Adipocyte (in vitro differentiated cells): ENCODE results near the gene LENG9.

ENCODE experiments used
- DNase-seq: peaks from one replicate; pipeline ENCODE4 v3.0.0-alpha.2; 2015; ENCODE audit warnings: low read depth
- H3K27me3 ChIP-seq: replicated peaks from 2 replicates; pipeline ENCODE4 v1.7.0; 2013; ENCODE audit warnings: mild to moderate bottlenecking, low read length, moderate library complexity; ENCODE audit not compliant: control insufficient read depth, insufficient read depth
- H3K36me3 ChIP-seq: 2 replicates; pipeline ENCODE4 v1.7.0; 2013; ENCODE audit warnings: low read length, mild to moderate bottlenecking, moderate library complexity; ENCODE audit not compliant: control insufficient read depth, insufficient read depth, severe bottlenecking
- H3K4me1 ChIP-seq: 2 replicates; pipeline ENCODE4 v1.7.0; 2013; ENCODE audit warnings: mild to moderate bottlenecking, low read length, moderate library complexity; ENCODE audit not compliant: control insufficient read depth, insufficient read depth
- H3K4me3 ChIP-seq: 2 replicates; pipeline ENCODE4 v1.7.0; 2013; ENCODE audit warnings: mild to moderate bottlenecking, low read length, moderate library complexity
- H3K9ac ChIP-seq: 2 replicates; pipeline ENCODE4 v1.7.0; 2013; ENCODE audit warnings: mild to moderate bottlenecking, low read length, moderate library complexity
- H3K9me3 ChIP-seq: 2 replicates; pipeline ENCODE4 v1.7.0; 2013; ENCODE audit warnings: mild to moderate bottlenecking, low read length, moderate library complexity; ENCODE audit not compliant: control insufficient read depth

Gene LENG9

DNA sequence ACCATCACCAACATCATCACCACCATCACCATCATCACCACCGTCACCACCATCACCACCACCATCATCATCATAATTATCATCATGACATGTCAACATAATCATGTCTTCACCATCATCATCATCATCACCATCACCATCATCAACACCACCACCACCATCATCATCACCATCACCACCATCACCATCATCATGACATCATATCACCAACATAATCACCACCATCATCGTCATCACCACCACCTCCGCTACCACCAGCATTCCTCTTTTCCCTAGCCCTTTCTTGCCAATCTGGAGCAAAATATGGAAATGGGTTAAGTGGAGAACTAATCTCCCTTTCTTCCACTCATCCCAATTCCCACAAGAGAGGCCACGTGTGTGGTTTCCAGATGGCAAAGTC lies 49.4 kb downstream of the LENG9 start:
- H3K4me1 ChIP-seq, result no peaks in the 10 kb centered on the region
- no peaks in the 10 kb centered on the region for H3K9me3 ChIP-seq
- H3K27me3 ChIP-seq, result peaks cover 39% of the 10 kb centered on the region
- no peak for DNase-seq
- no peak overlapping the region for H3K9ac ChIP-seq
- H3K36me3 ChIP-seq, result no peaks in the 10 kb centered on the region
- no peak overlapping the region for H3K4me3 ChIP-seq

DNA sequence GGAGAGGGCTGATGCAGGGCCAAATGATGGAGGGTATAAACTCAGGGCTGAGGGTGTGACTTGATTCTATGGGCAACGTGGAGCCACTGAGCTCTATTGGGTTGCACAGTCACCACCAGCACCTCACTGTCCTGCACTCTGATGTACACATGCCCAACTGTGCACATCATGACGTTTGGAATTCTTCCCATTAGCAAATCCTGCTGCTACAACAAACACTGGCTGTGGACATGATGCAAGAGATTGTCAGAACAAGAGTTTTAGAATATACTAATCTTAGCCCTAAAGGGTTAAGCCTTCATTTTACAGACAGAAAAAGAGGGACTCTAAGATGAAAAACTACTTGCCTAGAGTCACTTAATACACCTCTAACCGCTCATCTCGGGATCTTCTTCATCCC lies 50.7 kb downstream of the LENG9 start:
- H3K27me3 ChIP-seq, result peaks cover 39% of the 10 kb centered on the region
- H3K9ac ChIP-seq, result no peak overlapping the region
- H3K36me3 ChIP-seq, result no peaks in the 10 kb centered on the region
- H3K4me1 ChIP-seq, result no peaks in the 10 kb centered on the region
- no peak for DNase-seq
- H3K9me3 ChIP-seq, result peaks cover 3% of the 10 kb centered on the region
- H3K4me3 ChIP-seq, result no peak overlapping the region
